Measurements from ENCODE around the gene OR2M3.

GRCh38 chr1:248155927-248156326 lies 41.1 kb upstream of the OR2M3 start:
- TF ChIP-seq BHLHE40 (IDR thresholded peaks at IDR 0.05; ENCODE audit: borderline replicate concordance) (no peak), FOXA1 (IDR thresholded peaks at IDR 0.05) (no peak), CTBP1 (IDR thresholded peaks at IDR 0.05; ENCODE audit: borderline replicate concordance) (no peak)

Measured in HEK293T (cell line).